Activated CD4-positive, alpha-beta T cell treated with anti-CD3 and anti-CD28 coated beads, Interleukin-2, amount 10 ng/mL, durations not matched to agents 24 days and 14 days (primary cell): ENCODE results near the gene UBE3B. TPM values are rescaled to one million over a fixed set of nuclear protein-coding genes. Genes with fewer than 3 reads are reported as not detected.
"Not testable (repeated sequence)": the region's sequence is repeated elsewhere in the genome, so short reads cannot be mapped to it uniquely, and the experiment has no call there.

Source experiments
- DNase-seq: peaks from one replicate; pipeline ENCODE4 v3.0.0; 2022
- H3K27ac Mint-ChIP-seq: one replicate; pipeline ENCODE4 v1.8.0; 2022; ENCODE audit warnings: mild to moderate bottlenecking, mixed read lengths
- H3K27me3 Mint-ChIP-seq: one replicate; pipeline ENCODE4 v1.8.0; 2022; ENCODE audit warnings: mixed read lengths
- H3K36me3 Mint-ChIP-seq: one replicate; pipeline ENCODE4 v1.8.0; 2022; ENCODE audit warnings: low read depth, mild to moderate bottlenecking, mixed read lengths
- H3K4me1 Mint-ChIP-seq: one replicate; pipeline ENCODE4 v1.8.0; 2021; ENCODE audit warnings: mixed read lengths
- H3K4me3 Mint-ChIP-seq: one replicate; pipeline ENCODE4 v1.8.0; 2022; ENCODE audit warnings: mild to moderate bottlenecking, moderate library complexity, mixed read lengths
- H3K9me3 Mint-ChIP-seq: one replicate; pipeline ENCODE4 v1.8.0; 2021; ENCODE audit warnings: mixed read lengths
- intact Hi-C: fragments of 100-400 bp; cut with micrococcal nuclease; formaldehyde crosslinking; loops from one replicate; pipeline ENCODE4 v1.15.1; 2023
- total RNA-seq: library from RNA; stranded (reverse); gene quantifications from 2 replicates; pipeline ENCODE4 v1.2.3, GENCODE V29; 2022

Gene UBE3B
- total RNA-seq, 1 donor from 2014 or later = 32.2 TPM

- H3K36me3 Mint-ChIP-seq = peaks cover 17% of the 10 kb centered on the region
- H3K27ac Mint-ChIP-seq, DNase-seq, intact Hi-C loops, H3K9me3 Mint-ChIP-seq, H3K27me3 Mint-ChIP-seq, H3K4me3 Mint-ChIP-seq: not testable (repeated sequence)
- H3K4me1 Mint-ChIP-seq = peaks cover 25% of the 10 kb centered on the region
Observed at GRCh38 chr12:109473526-109474270, 3.7 kb upstream of the UBE3B start.

- Mint-ChIP-seq H3K4me1 (peaks cover 34% of the 10 kb centered on the region), H3K4me3 (no peak overlapping the region), H3K36me3 (peaks cover 11% of the 10 kb centered on the region), H3K27ac (no peak overlapping the region), H3K9me3 (no peaks in the 10 kb centered on the region), H3K27me3 (peaks cover 2% of the 10 kb centered on the region)
- DNase-seq = no peak
- intact Hi-C loops = loop anchor here (5.0 kb wide), 2 partner anchors 48 to 97 kb away; partner anchors contain the start of genes MMAB and MVK
Observed at GRCh38 chr12:109475121-109475520, 2.3 kb upstream of the UBE3B start.

- peaks cover 2% of the 10 kb centered on the region for H3K27me3 Mint-ChIP-seq
- H3K36me3 Mint-ChIP-seq = peaks cover 11% of the 10 kb centered on the region
- DNase-seq = peak; percentile 61
- intact Hi-C loops = loop anchor here (5.0 kb wide), 2 partner anchors 49 to 96 kb away; partner anchors contain the start of genes MMAB and MVK
- peak overlapping the region; percentile 94 for H3K4me3 Mint-ChIP-seq
- peak overlapping the region; percentile 99 for H3K27ac Mint-ChIP-seq
- H3K4me1 Mint-ChIP-seq = peaks cover 30% of the 10 kb centered on the region
- H3K9me3 Mint-ChIP-seq = no peaks in the 10 kb centered on the region
Observed at GRCh38 chr12:109475993-109476806, 1.2 kb upstream of the UBE3B start.

GRCh38 chr12:109476807-109477184, 638 bp upstream of the UBE3B start:
- DNase-seq = no peak
- peaks cover 11% of the 10 kb centered on the region for H3K36me3 Mint-ChIP-seq
- peak overlapping the region; percentile 94 for H3K4me3 Mint-ChIP-seq
- intact Hi-C loops = loop anchor here (1.0 to 5.0 kb wide), 3 partner anchors 49 to 237 kb away; partner anchors contain the start of genes FAM222A, MMAB and MVK
- H3K27me3 Mint-ChIP-seq = peaks cover 2% of the 10 kb centered on the region
- peak overlapping the region; percentile 99 for H3K27ac Mint-ChIP-seq
- peaks cover 30% of the 10 kb centered on the region for H3K4me1 Mint-ChIP-seq
- H3K9me3 Mint-ChIP-seq = no peaks in the 10 kb centered on the region

GRCh38 chr12:109477963-109478315, 505 bp downstream of the UBE3B start:
- Mint-ChIP-seq H3K4me1 (peaks cover 28% of the 10 kb centered on the region), H3K27me3 (peaks cover 2% of the 10 kb centered on the region), H3K27ac (peak overlapping the region; percentile 99), H3K9me3 (no peaks in the 10 kb centered on the region), H3K4me3 (peak overlapping the region; percentile 94), H3K36me3 (peaks cover 10% of the 10 kb centered on the region)
- intact Hi-C loops = loop anchor here (1.0 to 5.0 kb wide), 3 partner anchors 51 to 235 kb away; partner anchors contain the start of genes FAM222A, MMAB and MVK
- DNase-seq = no peak

- Mint-ChIP-seq H3K27me3 (peaks cover 2% of the 10 kb centered on the region), H3K9me3 (no peaks in the 10 kb centered on the region), H3K27ac (no peak overlapping the region), H3K4me1 (peaks cover 26% of the 10 kb centered on the region), H3K4me3 (peak overlapping the region; percentile 1), H3K36me3 (peaks cover 11% of the 10 kb centered on the region)
- no peak for DNase-seq
- intact Hi-C loops = loop anchor here (5.0 kb wide), 2 partner anchors 52 to 93 kb away; partner anchors contain the start of genes MMAB and MVK
Observed at GRCh38 chr12:109479761-109480160, 2.3 kb downstream of the UBE3B start.

- H3K4me1 Mint-ChIP-seq = peaks cover 26% of the 10 kb centered on the region
- no peaks in the 10 kb centered on the region for H3K9me3 Mint-ChIP-seq
- no peak overlapping the region for H3K4me3 Mint-ChIP-seq
- peaks cover 14% of the 10 kb centered on the region for H3K36me3 Mint-ChIP-seq
- no peak for DNase-seq
- H3K27me3 Mint-ChIP-seq = peaks cover 2% of the 10 kb centered on the region
- no peak overlapping the region for H3K27ac Mint-ChIP-seq
- intact Hi-C loops = no loop called here
Observed at GRCh38 chr12:109480356-109480755, 2.9 kb downstream of the UBE3B start.

GRCh38 chr12:109481863-109482262, 4.4 kb downstream of the UBE3B start:
- Mint-ChIP-seq H3K36me3 (peaks cover 21% of the 10 kb centered on the region), H3K4me3 (no peak overlapping the region), H3K27me3 (peaks cover 2% of the 10 kb centered on the region), H3K4me1 (peaks cover 14% of the 10 kb centered on the region), H3K9me3 (no peaks in the 10 kb centered on the region), H3K27ac (no peak overlapping the region)
- intact Hi-C loops = no loop called here
- no peak for DNase-seq

- Mint-ChIP-seq H3K9me3 (no peaks in the 10 kb centered on the region), H3K4me3 (no peak overlapping the region), H3K27ac (no peak overlapping the region), H3K36me3 (peaks cover 20% of the 10 kb centered on the region), H3K27me3 (no peaks in the 10 kb centered on the region), H3K4me1 (peaks cover 12% of the 10 kb centered on the region)
- intact Hi-C loops = no loop called here
- no peak for DNase-seq
Observed at GRCh38 chr12:109482491-109482890, 5.1 kb downstream of the UBE3B start.

GRCh38 chr12:109482894-109483293, 5.5 kb downstream of the UBE3B start:
- Mint-ChIP-seq H3K27ac (no peak overlapping the region), H3K27me3 (no peaks in the 10 kb centered on the region), H3K4me1 (peaks cover 12% of the 10 kb centered on the region), H3K4me3 (no peak overlapping the region), H3K9me3 (no peaks in the 10 kb centered on the region), H3K36me3 (peaks cover 23% of the 10 kb centered on the region)
- DNase-seq = no peak
- intact Hi-C loops = no loop called here

- Mint-ChIP-seq H3K9me3 (no peaks in the 10 kb centered on the region), H3K27me3 (no peaks in the 10 kb centered on the region), H3K4me3 (no peak overlapping the region), H3K36me3 (peaks cover 25% of the 10 kb centered on the region), H3K27ac (no peak overlapping the region), H3K4me1 (peaks cover 12% of the 10 kb centered on the region)
- DNase-seq = no peak
- intact Hi-C loops = no loop called here
Observed at GRCh38 chr12:109483346-109483745, 5.9 kb downstream of the UBE3B start.

- Mint-ChIP-seq H3K9me3 (no peaks in the 10 kb centered on the region), H3K36me3 (peaks cover 35% of the 10 kb centered on the region), H3K27me3 (no peaks in the 10 kb centered on the region), H3K4me1 (no peaks in the 10 kb centered on the region), H3K4me3 (no peak overlapping the region), H3K27ac (no peak overlapping the region)
- intact Hi-C loops = no loop called here
- no peak for DNase-seq
Observed at GRCh38 chr12:109485201-109485600, 7.8 kb downstream of the UBE3B start.

GRCh38 chr12:109487181-109488050, 10.0 kb downstream of the UBE3B start:
- Mint-ChIP-seq H3K36me3 (peaks cover 40% of the 10 kb centered on the region), H3K4me1 (no peaks in the 10 kb centered on the region), H3K27ac (no peak overlapping the region), H3K9me3 (no peaks in the 10 kb centered on the region), H3K27me3 (no peaks in the 10 kb centered on the region), H3K4me3 (no peak overlapping the region)
- no peak for DNase-seq
- intact Hi-C loops = no loop called here
